NCI-H2171 (cell line): ENCODE results near the gene WASHC4.

Experiments
- DNase-seq: peaks from one replicate; lab custom pipeline; 2025; lab: John Stamatoyannopoulos, UW

Gene WASHC4

GRCh38 chr12:105209091-105209490 lies 101.6 kb downstream of the WASHC4 start:
- no peak for DNase-seq

GRCh38 chr12:105212438-105212837 lies 104.9 kb downstream of the WASHC4 start:
- no peak for DNase-seq

DNA sequence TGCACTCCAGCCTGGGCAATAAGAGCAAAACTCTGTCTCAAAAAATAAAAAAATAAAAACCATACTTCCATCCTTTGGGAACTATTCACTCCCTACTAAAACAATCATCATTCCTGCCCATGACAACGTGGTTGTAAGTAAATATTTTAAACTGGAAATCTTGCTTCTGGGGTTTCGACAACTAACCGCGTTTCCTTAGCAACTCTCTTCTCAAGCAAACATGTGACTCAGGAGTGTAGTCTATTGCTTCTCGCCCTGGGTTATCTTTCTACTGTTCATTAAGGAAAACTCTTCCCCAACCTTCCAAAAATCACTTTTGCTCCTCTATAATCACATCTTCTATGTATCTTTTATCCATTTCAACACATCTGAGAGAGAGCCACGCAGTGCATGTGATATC lies 106.6 kb downstream of the WASHC4 start:
- DNase-seq, result no peak

- DNase-seq, result no peak
Measured at GRCh38 chr12:105214670-105215375, 107.3 kb downstream of the WASHC4 start.

DNA sequence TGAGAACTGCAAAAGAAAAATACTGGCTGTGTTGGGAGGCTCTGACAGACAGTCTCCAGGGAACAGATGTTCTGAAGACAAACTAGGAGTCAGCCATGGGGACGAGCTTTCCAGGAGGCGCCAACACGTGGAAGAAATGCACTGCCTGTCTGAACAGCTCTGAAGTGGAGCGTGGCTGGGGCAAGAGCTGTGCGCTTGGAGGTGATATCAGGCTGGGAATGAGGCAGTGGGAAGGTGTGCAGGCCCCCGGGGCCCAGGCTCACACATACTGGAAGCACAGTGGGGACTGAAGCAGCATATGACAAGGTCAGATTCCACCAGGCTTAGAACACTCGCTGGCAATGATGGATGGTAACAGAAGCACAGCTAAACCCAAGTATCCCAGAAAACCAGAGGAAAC lies 110.9 kb downstream of the WASHC4 start:
- DNase-seq, result peak; percentile 44
